ENCODE results near the gene FADS6.

FADS6 gene

GRCh38 chr17:74863420-74864296, 29.8 kb downstream of the FADS6 start:
- peaks cover 23% of the 10 kb centered on the region for H3K4me1 Mint-ChIP-seq
- DNase-seq = no peak
- H3K27me3 Mint-ChIP-seq = peaks cover 55% of the 10 kb centered on the region
- no peak overlapping the region for H3K27ac Mint-ChIP-seq
- no peak overlapping the region for H3K4me3 Mint-ChIP-seq
- H3K36me3 Mint-ChIP-seq = peaks cover 19% of the 10 kb centered on the region
- no peaks in the 10 kb centered on the region for H3K9me3 Mint-ChIP-seq
- CTCF ChIA-PET = interaction anchor here (0.8 to 13.6 kb wide), 17 partner anchors 8 to 207 kb away, joined by 3 to 184 read pairs (median 4); partner anchors contain the start of gene FDXR

- DNase-seq = no peak
- Mint-ChIP-seq H3K4me3 (no peak overlapping the region), H3K27ac (no peak overlapping the region), H3K36me3 (peaks cover 19% of the 10 kb centered on the region), H3K27me3 (peaks cover 63% of the 10 kb centered on the region), H3K9me3 (no peaks in the 10 kb centered on the region), H3K4me1 (peaks cover 23% of the 10 kb centered on the region)
- CTCF ChIA-PET = interaction anchor here (0.8 to 13.6 kb wide), 24 partner anchors 9 to 228 kb away, joined by 3 to 184 read pairs (median 5); partner anchors contain the start of gene FDXR
Observed at GRCh38 chr17:74862919-74863318, 30.5 kb downstream of the FADS6 start.

- H3K4me3 Mint-ChIP-seq = no peak overlapping the region
- H3K4me1 Mint-ChIP-seq = peaks cover 22% of the 10 kb centered on the region
- H3K27me3 Mint-ChIP-seq = peaks cover 69% of the 10 kb centered on the region
- H3K36me3 Mint-ChIP-seq = peaks cover 19% of the 10 kb centered on the region
- peak; percentile 78 for DNase-seq
- H3K27ac Mint-ChIP-seq = no peak overlapping the region
- no peaks in the 10 kb centered on the region for H3K9me3 Mint-ChIP-seq
- CTCF ChIA-PET = interaction anchor here (0.7 to 13.6 kb wide), 28 partner anchors 8 to 228 kb away, joined by 3 to 184 read pairs (median 4); partner anchors contain the start of gene FDXR
Observed at GRCh38 chr17:74862108-74862901, 31.1 kb downstream of the FADS6 start.

GRCh38 chr17:74861662-74862107, 31.7 kb downstream of the FADS6 start:
- CTCF ChIA-PET = interaction anchor here (0.7 to 13.6 kb wide), 23 partner anchors 8 to 227 kb away, joined by 3 to 184 read pairs (median 5); partner anchors contain the start of gene FDXR
- peaks cover 19% of the 10 kb centered on the region for H3K36me3 Mint-ChIP-seq
- peaks cover 21% of the 10 kb centered on the region for H3K4me1 Mint-ChIP-seq
- H3K4me3 Mint-ChIP-seq = no peak overlapping the region
- H3K9me3 Mint-ChIP-seq = no peaks in the 10 kb centered on the region
- no peak overlapping the region for H3K27ac Mint-ChIP-seq
- DNase-seq = no peak
- peaks cover 75% of the 10 kb centered on the region for H3K27me3 Mint-ChIP-seq

GRCh38 chr17:74860872-74861661, 32.4 kb downstream of the FADS6 start:
- Mint-ChIP-seq H3K4me3 (no peak overlapping the region), H3K27me3 (peaks cover 81% of the 10 kb centered on the region)

GRCh38 chr17:74860229-74860871, 33.1 kb downstream of the FADS6 start:
- DNase-seq = peak; percentile 47
- H3K9me3 Mint-ChIP-seq = no peaks in the 10 kb centered on the region
- H3K4me3 Mint-ChIP-seq = peak overlapping the region; percentile 7
- H3K36me3 Mint-ChIP-seq = peaks cover 19% of the 10 kb centered on the region
- H3K27me3 Mint-ChIP-seq = peaks cover 89% of the 10 kb centered on the region
- H3K4me1 Mint-ChIP-seq = peaks cover 21% of the 10 kb centered on the region
- CTCF ChIA-PET = interaction anchor here (0.6 to 13.6 kb wide), 7 partner anchors 10 to 203 kb away, joined by 3 to 184 read pairs (median 3); partner anchors contain the start of gene FDXR
- no peak overlapping the region for H3K27ac Mint-ChIP-seq

More at GRCh38 chr17:74860872-74861661, 32.4 kb downstream of the FADS6 start:
- CTCF ChIA-PET = interaction anchor here (0.6 to 13.6 kb wide), 15 partner anchors 9 to 204 kb away, joined by 3 to 184 read pairs (median 8); partner anchors contain the start of gene FDXR
- H3K9me3 Mint-ChIP-seq = no peaks in the 10 kb centered on the region
- peaks cover 21% of the 10 kb centered on the region for H3K4me1 Mint-ChIP-seq
- DNase-seq = no peak
- peaks cover 19% of the 10 kb centered on the region for H3K36me3 Mint-ChIP-seq
- H3K27ac Mint-ChIP-seq = no peak overlapping the region

- CTCF ChIA-PET = interaction anchor here (0.9 to 13.6 kb wide), 6 partner anchors 13 to 122 kb away, joined by 3 to 184 read pairs (median 4); partner anchors contain the start of gene FDXR
- peaks cover 93% of the 10 kb centered on the region for H3K27me3 Mint-ChIP-seq
- peak within 1 kb of the TSS; percentile 40 for H3K4me3 Mint-ChIP-seq
- no peak within 1 kb of the TSS for H3K27ac Mint-ChIP-seq
- no peaks in the 10 kb centered on the region for H3K9me3 Mint-ChIP-seq
- H3K4me1 Mint-ChIP-seq = peaks cover 16% of the 10 kb centered on the region
- peak; percentile 54 for DNase-seq
- H3K36me3 Mint-ChIP-seq = peaks cover 13% of the 10 kb centered on the region
Observed at GRCh38 chr17:74859459-74860228, 33.8 kb downstream of the FADS6 start, which contains the start of gene GRIN2C. Gene GRIN2C, minus strand, starts transcription at chr17:74859885. Its CDS starts 4,793 bp downstream, at chr17:74855092.

- CTCF ChIA-PET = interaction anchor here (1.0 to 13.6 kb wide), 3 partner anchors 16 to 114 kb away, joined by 4 to 184 read pairs (median 8); no protein-coding TSS in a partner anchor
- no peaks in the 10 kb centered on the region for H3K9me3 Mint-ChIP-seq
- H3K27me3 Mint-ChIP-seq = peaks cover 100% of the 10 kb centered on the region
- DNase-seq = no peak
- peaks cover 12% of the 10 kb centered on the region for H3K36me3 Mint-ChIP-seq
- no peak overlapping the region for H3K27ac Mint-ChIP-seq
- H3K4me1 Mint-ChIP-seq = peaks cover 18% of the 10 kb centered on the region
- peak overlapping the region; percentile 40 for H3K4me3 Mint-ChIP-seq
Observed at GRCh38 chr17:74858672-74859458, 34.6 kb downstream of the FADS6 start.

GRCh38 chr17:74857191-74857590, 36.2 kb downstream of the FADS6 start:
- Mint-ChIP-seq H3K9me3 (no peaks in the 10 kb centered on the region), H3K36me3 (peaks cover 4% of the 10 kb centered on the region), H3K4me1 (peaks cover 26% of the 10 kb centered on the region), H3K27me3 (peaks cover 99% of the 10 kb centered on the region), H3K27ac (no peak overlapping the region), H3K4me3 (no peak overlapping the region)
- DNase-seq = no peak
- CTCF ChIA-PET = interaction anchor here (1.4 to 13.6 kb wide), 3 partner anchors 11 to 200 kb away, joined by 3 to 184 read pairs (median 5); no protein-coding TSS in a partner anchor

GRCh38 chr17:74856112-74856511, 37.3 kb downstream of the FADS6 start:
- Mint-ChIP-seq H3K27ac (no peak overlapping the region), H3K4me3 (no peak overlapping the region), H3K4me1 (peaks cover 21% of the 10 kb centered on the region), H3K9me3 (no peaks in the 10 kb centered on the region), H3K27me3 (peaks cover 96% of the 10 kb centered on the region), H3K36me3 (no peaks in the 10 kb centered on the region)
- CTCF ChIA-PET = interaction anchor here (1.4 to 13.6 kb wide), 4 partner anchors 9 to 199 kb away, joined by 3 to 184 read pairs (median 5); no protein-coding TSS in a partner anchor
- no peak for DNase-seq

GRCh38 chr17:74855323-74855722, 38.1 kb downstream of the FADS6 start:
- Mint-ChIP-seq H3K9me3 (no peaks in the 10 kb centered on the region), H3K4me1 (peaks cover 21% of the 10 kb centered on the region), H3K36me3 (no peaks in the 10 kb centered on the region), H3K27ac (no peak overlapping the region), H3K4me3 (no peak overlapping the region), H3K27me3 (peaks cover 96% of the 10 kb centered on the region)
- DNase-seq = no peak
- CTCF ChIA-PET = interaction anchor here (1.4 to 13.6 kb wide), 2 partner anchors 10 to 63 kb away, joined by 5 to 184 read pairs; no protein-coding TSS in a partner anchor
